ENCODE data around the gene JARID2.

The JARID2 gene

DNA sequence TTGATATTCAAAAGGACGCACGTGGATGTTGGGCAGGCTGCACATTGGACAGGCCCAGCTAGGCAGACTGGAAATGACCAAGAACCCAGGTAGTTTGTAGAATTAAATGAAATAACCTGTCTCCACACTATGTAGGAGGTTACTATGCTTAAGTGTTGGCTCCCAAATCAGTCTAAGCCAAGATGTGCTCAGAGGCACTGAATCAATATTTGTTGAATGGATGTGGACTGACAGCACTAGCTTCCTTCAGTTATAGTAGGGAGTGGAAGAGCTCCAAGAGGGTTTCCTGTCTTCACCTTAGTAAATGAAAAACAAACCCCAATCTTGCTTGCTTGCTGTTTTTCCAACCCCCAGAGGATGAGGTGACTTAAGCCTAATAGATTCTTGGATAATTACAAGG lies 180.5 kb downstream of the JARID2 start:
- no peak overlapping the region for H3K9ac ChIP-seq (ENCODE audit: low read length)
- H3K4me1 ChIP-seq (ENCODE audit: insufficient read depth, low read length), result peaks cover 27% of the 10 kb centered on the region
- no peaks in the 10 kb centered on the region for H3K36me3 ChIP-seq (ENCODE audit: insufficient read depth, low read length)
- no peaks in the 10 kb centered on the region for H3K27me3 ChIP-seq (ENCODE audit: control insufficient read depth in 1 of 2, insufficient read depth in 2 of 2, low read length in 2 of 2)
- no peak overlapping the region for H3K4me3 ChIP-seq (ENCODE audit: low read depth in 1 of 2, low read length in 2 of 2)
- no peak overlapping the region for H3K27ac ChIP-seq (ENCODE audit: low read depth, low read length)
- H3K9me3 ChIP-seq (ENCODE audit: low read length), result no peaks in the 10 kb centered on the region

DNA sequence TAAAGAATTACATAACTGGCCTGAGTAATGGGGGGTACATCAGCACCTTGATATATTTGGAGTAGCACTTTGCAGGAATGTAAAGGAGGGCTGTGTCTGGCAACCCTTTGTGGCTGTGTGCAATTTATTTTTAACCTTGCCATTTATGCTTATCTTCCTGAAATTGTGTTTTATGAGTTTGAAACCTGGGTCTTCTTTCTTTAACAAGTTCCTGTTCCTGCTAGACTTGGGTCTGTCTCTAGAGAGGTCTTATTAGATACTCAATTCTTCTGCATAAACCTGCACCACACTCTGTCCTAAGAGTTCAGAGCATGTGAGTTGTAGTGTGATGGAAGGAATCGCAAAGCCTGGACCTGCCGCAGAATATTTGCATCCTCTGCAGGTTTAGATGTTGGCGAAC lies 181.0 kb downstream of the JARID2 start:
- Histone ChIP-seq H3K27me3 (ENCODE audit: control insufficient read depth in 1 of 2, insufficient read depth in 2 of 2, low read length in 2 of 2) (no peaks in the 10 kb centered on the region), H3K36me3 (ENCODE audit: insufficient read depth, low read length) (no peaks in the 10 kb centered on the region), H3K9me3 (ENCODE audit: low read length) (no peaks in the 10 kb centered on the region), H3K9ac (ENCODE audit: low read length) (no peak overlapping the region), H3K27ac (ENCODE audit: low read depth, low read length) (no peak overlapping the region), H3K4me3 (ENCODE audit: low read depth in 1 of 2, low read length in 2 of 2) (no peak overlapping the region), H3K4me1 (ENCODE audit: insufficient read depth, low read length) (peaks cover 32% of the 10 kb centered on the region)

DNA sequence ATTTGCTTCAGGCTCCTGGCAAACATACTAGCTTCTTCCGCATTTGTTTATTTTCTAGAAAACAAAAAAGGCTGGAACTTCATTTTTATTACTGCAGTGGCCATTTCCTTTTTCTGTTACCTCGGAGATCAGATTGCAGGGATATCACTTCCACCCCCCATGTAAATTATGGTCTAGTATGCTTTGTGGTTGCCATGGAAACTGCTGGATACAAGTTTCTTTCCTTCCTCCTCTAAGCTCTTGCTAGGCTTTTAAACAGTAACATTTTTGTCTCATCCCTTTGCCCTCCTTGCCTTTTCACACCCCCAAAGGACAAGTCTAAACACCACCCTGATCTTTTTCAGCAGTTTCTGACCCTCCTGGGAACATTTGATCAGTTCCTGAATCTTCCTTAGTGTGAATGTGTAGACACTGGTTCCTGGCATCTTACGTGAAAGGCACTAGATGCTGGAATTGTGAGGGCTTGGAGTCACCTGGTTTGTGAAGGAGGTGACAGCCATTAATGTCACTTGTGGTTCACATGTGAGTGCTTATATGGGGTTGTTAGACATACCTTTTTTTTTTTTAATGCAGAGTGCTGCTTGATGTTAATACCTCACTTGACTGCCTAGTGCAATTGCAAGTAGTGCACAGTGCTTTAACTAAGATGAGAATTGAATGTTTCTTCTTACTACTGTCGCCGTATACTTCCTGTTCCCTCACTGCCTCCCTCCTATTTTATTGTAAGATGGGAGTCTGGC lies 181.6 kb downstream of the JARID2 start:
- H3K36me3 ChIP-seq (ENCODE audit: insufficient read depth, low read length), result no peaks in the 10 kb centered on the region
- H3K4me1 ChIP-seq (ENCODE audit: insufficient read depth, low read length), result peaks cover 36% of the 10 kb centered on the region
- H3K27me3 ChIP-seq (ENCODE audit: control insufficient read depth in 1 of 2, insufficient read depth in 2 of 2, low read length in 2 of 2), result no peaks in the 10 kb centered on the region
- H3K27ac ChIP-seq (ENCODE audit: low read depth, low read length), result no peak overlapping the region
- H3K9me3 ChIP-seq (ENCODE audit: low read length), result no peaks in the 10 kb centered on the region
- H3K4me3 ChIP-seq (ENCODE audit: low read depth in 1 of 2, low read length in 2 of 2), result no peak overlapping the region
- no peak overlapping the region for H3K9ac ChIP-seq (ENCODE audit: low read length)

DNA sequence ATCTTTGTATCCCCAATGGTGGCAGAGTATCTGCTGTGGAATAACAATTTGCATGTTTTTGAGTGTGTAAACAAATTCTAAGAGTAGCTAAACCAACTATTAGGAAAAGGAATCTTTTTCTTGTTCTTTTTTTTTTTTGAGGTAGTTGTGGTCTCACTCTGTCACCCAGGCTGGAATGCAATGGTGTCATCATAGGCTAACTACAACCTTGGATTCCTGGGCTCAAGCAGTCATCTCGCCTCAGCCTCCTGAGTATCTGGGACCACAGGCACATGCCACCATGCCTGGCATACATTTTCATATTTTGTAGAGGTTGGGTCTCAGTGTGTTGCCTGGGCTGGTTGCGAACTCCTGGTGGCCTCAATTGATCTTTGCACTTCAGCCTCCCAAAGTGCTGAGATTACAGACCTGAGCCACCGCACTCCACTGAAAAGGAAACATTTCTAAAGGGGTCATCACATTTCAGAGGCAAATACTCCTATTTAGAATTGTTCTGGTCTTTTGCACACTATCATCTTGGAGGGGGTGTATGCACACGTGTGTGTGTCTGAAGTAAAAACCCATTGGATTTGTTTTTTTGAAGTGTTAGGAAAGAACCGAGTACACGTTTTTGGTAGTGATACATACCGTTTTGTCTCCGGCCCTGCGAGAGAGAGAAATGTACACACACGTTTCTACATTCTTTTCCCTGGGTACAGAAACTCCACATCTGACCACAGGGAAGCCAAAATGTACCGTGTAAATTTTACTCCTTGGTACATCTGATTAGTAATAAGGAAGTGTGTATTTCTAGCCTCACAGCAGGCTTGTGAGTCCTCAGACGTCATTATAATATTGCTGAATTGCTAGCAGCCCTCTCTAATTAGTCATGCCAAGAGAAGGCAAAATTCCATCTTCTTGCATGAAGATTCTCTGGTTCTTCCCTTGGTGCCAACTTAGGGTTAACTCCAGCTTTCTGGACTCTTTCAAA lies 183.6 kb downstream of the JARID2 start:
- Histone ChIP-seq H3K27me3 (ENCODE audit: control insufficient read depth in 1 of 2, insufficient read depth in 2 of 2, low read length in 2 of 2) (no peaks in the 10 kb centered on the region), H3K4me3 (ENCODE audit: low read depth in 1 of 2, low read length in 2 of 2) (no peak overlapping the region), H3K4me1 (ENCODE audit: insufficient read depth, low read length) (peaks cover 48% of the 10 kb centered on the region), H3K9ac (ENCODE audit: low read length) (no peak overlapping the region), H3K9me3 (ENCODE audit: low read length) (no peaks in the 10 kb centered on the region), H3K36me3 (ENCODE audit: insufficient read depth, low read length) (no peaks in the 10 kb centered on the region), H3K27ac (ENCODE audit: low read depth, low read length) (no peak overlapping the region)

DNA sequence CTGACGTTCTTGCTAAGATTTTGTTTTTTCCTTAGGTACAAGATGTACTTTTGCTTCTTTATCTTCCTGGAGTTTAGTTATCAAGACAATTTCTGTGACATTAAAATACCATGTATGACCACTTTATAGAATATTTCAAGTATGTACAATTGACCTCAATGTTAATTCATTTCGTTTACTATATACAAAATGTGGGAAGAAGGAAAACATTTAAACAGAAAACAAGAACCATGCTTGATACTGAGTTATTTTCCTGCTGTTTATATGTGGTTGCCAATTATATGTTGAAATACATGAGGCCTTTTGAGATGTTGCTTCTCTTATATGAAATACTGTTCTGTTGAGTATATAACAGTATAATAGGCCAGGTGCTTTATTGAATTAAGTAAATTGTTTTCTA lies 184.3 kb downstream of the JARID2 start:
- H3K27ac ChIP-seq (ENCODE audit: low read depth, low read length), result no peak overlapping the region
- H3K27me3 ChIP-seq (ENCODE audit: control insufficient read depth in 1 of 2, insufficient read depth in 2 of 2, low read length in 2 of 2), result no peaks in the 10 kb centered on the region
- no peak overlapping the region for H3K9ac ChIP-seq (ENCODE audit: low read length)
- H3K9me3 ChIP-seq (ENCODE audit: low read length), result no peaks in the 10 kb centered on the region
- H3K4me1 ChIP-seq (ENCODE audit: insufficient read depth, low read length), result peaks cover 48% of the 10 kb centered on the region
- no peaks in the 10 kb centered on the region for H3K36me3 ChIP-seq (ENCODE audit: insufficient read depth, low read length)
- H3K4me3 ChIP-seq (ENCODE audit: low read depth in 1 of 2, low read length in 2 of 2), result no peak overlapping the region

DNA sequence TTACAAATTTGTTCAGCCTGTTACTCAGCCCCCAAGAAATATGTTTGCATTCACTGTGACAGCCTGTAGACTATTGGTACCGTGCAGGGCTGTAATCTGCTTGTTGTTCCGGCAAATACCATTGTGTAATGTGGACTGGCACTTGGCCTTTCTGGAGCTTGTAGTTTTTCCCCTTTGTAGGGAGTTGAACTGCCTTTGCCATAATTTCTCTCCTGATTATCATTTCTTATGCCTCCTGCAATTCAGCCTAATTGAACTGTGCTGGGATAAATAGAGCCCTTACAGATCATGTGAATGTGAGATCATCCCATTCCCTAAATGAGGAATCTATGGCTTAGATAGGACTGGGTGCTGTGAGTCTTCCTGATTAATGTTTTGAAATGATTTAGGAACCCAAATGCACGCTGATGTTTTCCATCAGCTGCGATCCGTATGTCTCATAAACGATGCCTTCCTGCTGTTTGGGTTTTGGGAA lies 185.1 kb downstream of the JARID2 start:
- Histone ChIP-seq H3K4me1 (ENCODE audit: insufficient read depth, low read length) (peaks cover 48% of the 10 kb centered on the region), H3K4me3 (ENCODE audit: low read depth in 1 of 2, low read length in 2 of 2) (no peak overlapping the region), H3K9me3 (ENCODE audit: low read length) (no peaks in the 10 kb centered on the region), H3K27me3 (ENCODE audit: control insufficient read depth in 1 of 2, insufficient read depth in 2 of 2, low read length in 2 of 2) (no peaks in the 10 kb centered on the region), H3K9ac (ENCODE audit: low read length) (no peak overlapping the region), H3K27ac (ENCODE audit: low read depth, low read length) (no peak overlapping the region), H3K36me3 (ENCODE audit: insufficient read depth, low read length) (no peaks in the 10 kb centered on the region)

DNA sequence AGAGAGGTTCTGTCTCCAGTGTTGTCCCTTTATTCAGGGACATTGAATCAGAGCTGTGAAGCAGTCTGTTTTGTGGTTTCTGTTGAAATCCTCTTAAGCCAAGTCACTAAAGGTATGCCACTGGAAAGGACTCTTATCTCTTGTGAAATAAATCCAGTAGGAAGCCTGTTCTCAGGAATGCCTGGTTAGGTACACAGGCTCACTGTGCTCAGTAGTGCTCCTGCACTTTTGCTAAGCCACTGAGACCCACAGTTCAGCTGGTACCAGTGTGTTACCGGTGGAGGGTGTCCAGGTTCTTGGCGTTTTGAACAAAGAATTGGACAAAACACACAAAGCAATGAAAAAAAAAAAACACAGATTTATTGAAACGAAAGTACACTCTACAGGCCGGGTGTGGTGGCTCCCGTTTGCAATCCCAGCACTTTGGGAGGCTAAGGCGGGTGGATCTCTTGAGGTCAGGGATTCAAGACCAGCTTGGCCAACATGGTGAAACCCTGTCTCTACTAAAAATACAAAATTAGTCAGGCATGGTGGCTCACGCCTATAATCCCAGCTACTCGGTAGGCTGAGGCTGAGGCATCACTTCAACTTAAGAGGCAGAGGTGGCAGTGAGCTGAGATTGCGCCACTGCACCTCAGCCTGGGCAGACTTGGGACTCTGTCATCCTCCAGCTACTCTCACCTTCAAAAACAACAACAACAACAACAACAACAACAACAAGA lies 186.1 kb downstream of the JARID2 start:
- Histone ChIP-seq H3K4me3 (ENCODE audit: low read depth in 1 of 2, low read length in 2 of 2) (no peak overlapping the region), H3K9me3 (ENCODE audit: low read length) (no peaks in the 10 kb centered on the region), H3K27me3 (ENCODE audit: control insufficient read depth in 1 of 2, insufficient read depth in 2 of 2, low read length in 2 of 2) (no peaks in the 10 kb centered on the region), H3K9ac (ENCODE audit: low read length) (no peak overlapping the region), H3K36me3 (ENCODE audit: insufficient read depth, low read length) (no peaks in the 10 kb centered on the region), H3K4me1 (ENCODE audit: insufficient read depth, low read length) (peaks cover 47% of the 10 kb centered on the region), H3K27ac (ENCODE audit: low read depth, low read length) (no peak overlapping the region)

DNA sequence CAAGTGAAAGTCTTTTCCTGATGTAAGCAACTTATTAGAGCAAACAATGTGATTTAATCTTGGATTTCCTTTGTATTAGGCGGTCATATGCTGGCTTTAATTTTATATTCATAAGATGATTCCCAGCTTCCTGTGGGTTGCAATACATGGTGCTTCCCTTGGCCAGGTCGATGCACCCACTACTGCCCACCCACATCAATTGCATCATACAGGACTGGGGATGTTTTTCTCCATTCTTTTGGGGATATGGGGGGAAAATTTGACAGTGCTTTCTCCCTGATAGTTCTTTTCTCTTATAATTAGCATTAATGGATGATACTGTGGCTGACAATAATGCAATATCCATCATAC lies 187.6 kb downstream of the JARID2 start:
- peaks cover 39% of the 10 kb centered on the region for H3K4me1 ChIP-seq (ENCODE audit: insufficient read depth, low read length)

DNA sequence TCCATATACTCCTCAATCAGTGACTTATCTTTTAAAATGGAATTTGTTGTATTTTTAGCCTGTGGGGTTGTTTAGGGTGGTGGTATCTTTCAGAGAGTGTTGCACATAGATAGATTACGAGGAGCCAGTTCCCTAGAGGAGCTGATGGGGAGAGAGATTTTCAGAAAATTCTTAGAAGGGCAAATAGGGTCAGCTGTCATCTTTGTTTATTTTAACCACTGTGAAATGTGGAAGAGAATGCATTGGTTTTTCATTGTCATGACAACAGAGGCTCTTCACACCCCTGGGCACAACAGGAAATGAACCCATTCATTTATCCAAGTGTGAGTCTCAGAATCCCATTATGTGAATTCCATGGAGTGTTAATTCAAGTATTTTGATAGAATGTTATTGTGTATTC lies 188.4 kb downstream of the JARID2 start:
- Histone ChIP-seq H3K4me1 (ENCODE audit: insufficient read depth, low read length) (peaks cover 39% of the 10 kb centered on the region), H3K9me3 (ENCODE audit: low read length) (no peaks in the 10 kb centered on the region), H3K36me3 (ENCODE audit: insufficient read depth, low read length) (no peaks in the 10 kb centered on the region), H3K27ac (ENCODE audit: low read depth, low read length) (no peak overlapping the region), H3K4me3 (ENCODE audit: low read depth in 1 of 2, low read length in 2 of 2) (no peak overlapping the region), H3K27me3 (ENCODE audit: control insufficient read depth in 1 of 2, insufficient read depth in 2 of 2, low read length in 2 of 2) (no peaks in the 10 kb centered on the region), H3K9ac (ENCODE audit: low read length) (no peak overlapping the region)

More for the DNA sequence above, 187.6 kb downstream of the JARID2 start:
- no peak overlapping the region for H3K4me3 ChIP-seq (ENCODE audit: low read depth in 1 of 2, low read length in 2 of 2)
- no peaks in the 10 kb centered on the region for H3K9me3 ChIP-seq (ENCODE audit: low read length)
- no peak overlapping the region for H3K27ac ChIP-seq (ENCODE audit: low read depth, low read length)
- H3K9ac ChIP-seq (ENCODE audit: low read length), result no peak overlapping the region
- no peaks in the 10 kb centered on the region for H3K27me3 ChIP-seq (ENCODE audit: control insufficient read depth in 1 of 2, insufficient read depth in 2 of 2, low read length in 2 of 2)
- H3K36me3 ChIP-seq (ENCODE audit: insufficient read depth, low read length), result no peaks in the 10 kb centered on the region

DNA sequence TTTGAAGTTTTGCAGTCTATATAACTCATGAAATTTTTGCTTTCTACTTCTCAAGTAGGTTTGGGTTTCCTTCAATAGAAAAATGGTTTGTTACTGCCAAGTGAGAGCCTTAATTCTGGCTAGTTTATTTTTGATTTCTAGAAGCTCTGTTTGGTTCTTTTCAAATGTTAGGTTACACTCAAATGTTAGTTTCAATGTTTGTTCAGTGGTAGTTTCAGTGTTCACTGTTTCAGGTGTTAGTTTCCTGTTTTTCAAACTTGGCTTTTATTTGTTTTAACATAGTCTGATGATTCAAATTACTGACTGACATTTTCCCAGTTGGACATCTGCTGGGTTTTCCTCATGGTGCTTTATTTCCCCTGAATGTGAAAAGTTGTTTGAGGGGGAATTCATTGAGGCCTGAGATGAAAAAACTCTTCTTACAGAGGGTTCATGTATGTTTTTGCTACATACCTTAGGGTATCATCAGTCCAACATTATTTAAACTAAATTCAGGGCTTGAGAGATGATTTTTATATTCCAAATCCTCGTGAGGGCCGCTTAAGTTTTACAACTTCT lies 189.0 kb downstream of the JARID2 start:
- Histone ChIP-seq H3K9me3 (ENCODE audit: low read length) (no peaks in the 10 kb centered on the region), H3K27me3 (ENCODE audit: control insufficient read depth in 1 of 2, insufficient read depth in 2 of 2, low read length in 2 of 2) (no peaks in the 10 kb centered on the region), H3K9ac (ENCODE audit: low read length) (no peak overlapping the region), H3K4me3 (ENCODE audit: low read depth in 1 of 2, low read length in 2 of 2) (no peak overlapping the region), H3K27ac (ENCODE audit: low read depth, low read length) (no peak overlapping the region), H3K4me1 (ENCODE audit: insufficient read depth, low read length) (peaks cover 39% of the 10 kb centered on the region), H3K36me3 (ENCODE audit: insufficient read depth, low read length) (no peaks in the 10 kb centered on the region)

DNA sequence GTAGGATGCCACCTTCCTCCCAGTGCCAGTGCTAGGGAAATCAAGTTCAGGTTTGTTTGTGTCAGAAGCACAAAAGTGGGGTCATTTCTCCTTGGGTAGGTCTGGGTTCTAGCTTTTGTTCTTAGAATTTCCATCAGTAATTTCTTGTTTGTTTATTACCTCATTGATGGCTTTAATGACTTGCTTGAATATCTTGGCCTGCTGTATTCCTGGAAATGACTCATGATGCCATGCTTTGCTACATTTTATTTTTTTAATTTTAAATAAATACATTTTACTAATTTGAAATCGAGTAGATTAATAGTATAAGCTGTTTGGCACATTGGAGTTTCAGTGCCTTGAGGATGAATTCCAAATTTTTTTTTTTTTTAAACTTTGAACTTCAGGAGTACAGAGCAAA lies 189.6 kb downstream of the JARID2 start:
- H3K27me3 ChIP-seq (ENCODE audit: control insufficient read depth in 1 of 2, insufficient read depth in 2 of 2, low read length in 2 of 2), result no peaks in the 10 kb centered on the region
- H3K4me3 ChIP-seq (ENCODE audit: low read depth in 1 of 2, low read length in 2 of 2), result no peak overlapping the region
- H3K9me3 ChIP-seq (ENCODE audit: low read length), result no peaks in the 10 kb centered on the region
- H3K9ac ChIP-seq (ENCODE audit: low read length), result no peak overlapping the region
- H3K36me3 ChIP-seq (ENCODE audit: insufficient read depth, low read length), result no peaks in the 10 kb centered on the region
- no peak overlapping the region for H3K27ac ChIP-seq (ENCODE audit: low read depth, low read length)
- peaks cover 34% of the 10 kb centered on the region for H3K4me1 ChIP-seq (ENCODE audit: insufficient read depth, low read length)
